ENCODE data around the gene THSD7B.

DNA sequence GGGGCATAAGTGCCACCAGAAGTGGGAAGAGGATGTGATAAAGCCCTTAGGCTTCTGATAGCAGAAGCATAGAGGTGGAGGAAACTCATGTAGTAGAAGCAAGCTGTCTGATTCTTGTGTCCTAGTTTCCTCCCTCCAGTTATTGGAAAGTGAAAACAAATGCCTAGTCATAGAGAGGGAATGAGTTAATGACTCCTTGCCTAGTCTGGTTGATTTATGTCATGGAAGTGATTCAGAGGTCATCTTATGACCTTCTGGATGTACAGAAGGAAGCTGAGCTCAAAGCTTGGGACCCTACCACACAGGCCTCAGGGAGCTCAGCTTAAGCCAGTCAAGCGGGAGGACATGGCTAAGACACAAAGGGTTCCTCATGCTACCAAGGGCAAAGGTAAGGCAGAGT lies 232.2 kb downstream of the THSD7B start:
- TF ChIP-seq ARNTL (CRISPR knock-in tag; IDR thresholded peaks at IDR 0.05; ENCODE audit: borderline replicate concordance, low read depth) (no peak), ZFP30 (CRISPR knock-in tag; IDR thresholded peaks at IDR 0.05) (no peak), GLIS3 (CRISPR knock-in tag; IDR thresholded peaks at IDR 0.05) (no peak), ZFP3 (CRISPR knock-in tag; IDR thresholded peaks at IDR 0.05) (no peak), ZNF8 (CRISPR knock-in tag; IDR thresholded peaks at IDR 0.05) (no peak), SNAI2 (CRISPR knock-in tag; IDR thresholded peaks at IDR 0.05) (no peak), BACH2 (CRISPR knock-in tag; IDR thresholded peaks at IDR 0.05; ENCODE audit: borderline replicate concordance) (no peak)

All from SK-N-SH treated with all-trans-retinoic acid at 6 μM for 48 hours (cell line).